NCI-H1092 treated with DMSO at 0.1 percent for 48 hours (cell line): Measurements from ENCODE around the gene YWHAH.
"Not testable (repeated sequence)": the region's sequence is repeated elsewhere in the genome, so short reads cannot be mapped to it uniquely, and the experiment has no call there.

Source experiments
- DNase-seq: peaks from one replicate; lab custom pipeline; 2025; lab: John Stamatoyannopoulos, UW

The YWHAH gene

DNA sequence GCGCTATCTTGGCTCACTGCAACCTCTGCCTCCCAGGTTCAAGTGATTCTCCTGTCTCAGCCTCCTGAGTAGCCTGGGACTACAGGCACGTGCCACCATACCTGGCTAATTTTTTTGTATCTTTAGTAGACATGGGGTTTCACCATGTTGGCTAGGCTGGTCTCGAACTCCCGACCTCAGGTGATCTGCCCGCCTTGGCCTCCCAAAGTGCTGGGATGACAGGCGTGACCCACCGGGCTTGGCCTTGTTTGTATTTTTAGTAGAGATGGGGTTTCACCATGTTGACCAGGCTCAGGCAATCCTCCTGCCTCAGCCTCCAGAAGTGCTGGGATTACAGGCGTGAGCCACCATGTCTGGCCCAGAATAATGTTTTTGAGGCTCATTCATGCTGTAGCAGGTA is 37.6 kb downstream of the YWHAH start:
- not testable (repeated sequence) for DNase-seq

DNA sequence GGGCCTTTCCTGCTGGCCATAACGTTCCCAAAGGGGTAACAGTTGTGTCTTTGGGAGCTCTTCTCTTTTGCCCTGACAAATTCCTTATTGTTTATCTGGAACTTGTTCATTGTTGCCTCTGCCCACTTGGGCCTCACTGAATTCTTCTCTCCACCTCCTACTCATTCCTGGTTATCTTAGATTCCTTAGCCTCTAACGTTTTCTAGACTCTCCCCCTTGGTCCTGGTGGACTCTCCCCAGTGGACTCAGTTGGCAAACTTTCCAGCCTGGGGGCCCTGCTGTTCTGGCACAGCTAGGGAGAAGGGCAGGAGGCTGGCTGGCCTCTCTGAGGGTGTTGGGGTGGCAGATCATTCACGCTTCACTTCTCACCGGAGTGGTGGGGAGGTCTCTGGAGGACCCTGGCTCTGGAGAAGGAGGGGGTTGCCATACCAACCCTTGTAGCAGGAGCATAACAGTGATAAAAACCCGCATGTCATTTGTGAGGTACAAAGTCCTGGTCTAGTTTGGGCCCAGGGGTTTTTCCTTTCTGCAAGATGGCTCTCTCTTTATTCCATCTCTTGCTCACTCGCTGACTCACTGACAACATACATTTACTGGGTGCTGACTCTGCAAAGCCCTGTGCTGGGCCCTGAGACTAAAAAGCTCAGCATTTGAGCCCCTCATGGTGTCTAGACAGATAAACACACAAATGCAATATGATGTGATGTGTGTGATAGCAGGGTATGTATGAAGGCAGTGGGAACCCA is 39.7 kb downstream of the YWHAH start:
- DNase-seq: no peak

DNA sequence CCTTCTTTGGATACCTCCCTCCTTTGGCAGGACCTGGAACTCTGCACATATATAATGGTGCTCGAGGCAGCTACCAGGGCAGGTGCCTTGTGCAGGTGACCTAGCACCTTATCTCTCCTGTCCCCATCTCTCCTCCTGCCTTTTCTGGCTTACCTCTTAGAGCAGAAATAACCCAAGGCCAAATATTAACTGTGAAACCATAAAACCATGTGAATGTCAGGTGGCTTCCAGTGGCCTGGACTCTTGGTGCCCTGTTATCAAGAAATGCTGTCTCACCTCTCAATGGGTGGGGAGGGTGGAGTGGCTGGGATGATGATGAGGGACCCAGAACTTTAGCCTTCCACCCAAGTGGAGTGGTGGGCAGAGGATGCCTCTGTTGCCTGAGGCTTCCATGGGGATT is 42.9 kb downstream of the YWHAH start:
- DNase-seq: no peak

DNA sequence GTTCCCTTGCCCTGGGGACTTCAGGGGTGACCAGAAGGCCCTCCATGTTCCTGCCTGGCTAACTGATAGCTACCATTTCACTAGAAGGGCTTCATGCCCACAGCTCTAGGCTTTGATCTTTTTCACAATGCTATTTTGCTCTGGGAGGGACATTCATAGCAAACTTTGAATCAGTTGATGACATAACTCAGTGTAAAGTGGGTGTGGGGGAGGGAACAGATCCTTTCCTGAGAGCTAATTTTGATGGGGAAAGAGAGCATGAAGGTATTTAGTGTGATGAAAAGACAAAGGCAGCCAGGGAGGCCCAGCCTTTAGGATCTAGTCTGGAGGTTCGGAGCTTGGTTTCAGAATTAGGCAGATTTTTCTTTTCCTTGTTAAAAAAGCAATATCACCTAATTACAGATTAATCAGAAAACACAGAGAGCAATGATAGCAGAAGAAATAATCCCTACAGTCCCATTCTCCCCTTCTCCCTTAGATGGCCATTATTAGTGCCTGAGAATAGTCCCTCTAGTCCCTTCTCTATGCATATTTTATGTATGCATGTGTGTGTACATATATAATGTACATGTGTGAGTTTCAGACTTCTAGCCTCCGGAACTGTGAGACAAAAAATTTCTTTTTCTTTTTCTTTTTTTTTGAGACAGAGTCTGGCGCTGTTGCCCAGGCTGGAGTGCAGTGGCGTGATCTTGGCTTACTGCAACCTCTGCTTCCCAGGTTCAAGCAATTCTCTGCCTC is 46.9 kb downstream of the YWHAH start:
- DNase-seq: no peak

DNA sequence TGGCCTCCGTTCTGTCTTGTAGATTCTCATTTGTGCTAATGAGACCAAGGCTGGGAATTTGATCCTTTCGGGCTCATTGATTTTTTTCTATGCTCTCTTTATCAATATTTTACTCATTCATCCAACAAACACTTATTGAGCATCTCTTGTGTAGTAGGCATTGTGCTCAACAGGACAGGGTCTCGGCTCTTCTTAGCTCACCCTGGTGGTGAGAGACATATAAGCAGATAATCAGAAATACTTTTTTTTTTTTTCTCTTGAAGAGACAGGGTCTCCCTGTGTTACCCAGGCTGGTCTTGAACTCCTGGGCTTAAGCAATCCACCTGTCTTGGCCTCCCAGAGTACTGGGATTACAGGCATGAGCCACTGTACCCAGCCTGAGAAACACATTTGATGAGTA is 50.7 kb downstream of the YWHAH start:
- DNase-seq: no peak

DNA sequence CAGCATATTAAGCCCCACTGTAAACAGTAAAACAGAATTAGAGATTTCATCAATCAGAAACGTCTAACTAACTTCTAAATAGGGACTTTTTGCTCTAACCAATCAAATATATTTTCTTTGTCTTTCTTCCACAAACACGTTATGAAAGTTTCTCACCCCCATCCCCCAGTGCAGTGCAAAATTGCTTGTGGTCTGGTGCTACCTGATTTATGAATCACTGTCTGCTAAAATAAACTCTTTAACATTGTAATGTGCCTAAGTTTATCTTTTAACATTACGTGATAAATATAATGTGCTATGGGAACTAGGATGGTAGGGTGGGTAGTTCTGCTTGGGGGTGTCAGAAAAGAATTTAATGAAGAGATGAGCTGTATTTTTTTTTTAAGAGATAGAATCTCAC is 51.5 kb downstream of the YWHAH start:
- DNase-seq: no peak

DNA sequence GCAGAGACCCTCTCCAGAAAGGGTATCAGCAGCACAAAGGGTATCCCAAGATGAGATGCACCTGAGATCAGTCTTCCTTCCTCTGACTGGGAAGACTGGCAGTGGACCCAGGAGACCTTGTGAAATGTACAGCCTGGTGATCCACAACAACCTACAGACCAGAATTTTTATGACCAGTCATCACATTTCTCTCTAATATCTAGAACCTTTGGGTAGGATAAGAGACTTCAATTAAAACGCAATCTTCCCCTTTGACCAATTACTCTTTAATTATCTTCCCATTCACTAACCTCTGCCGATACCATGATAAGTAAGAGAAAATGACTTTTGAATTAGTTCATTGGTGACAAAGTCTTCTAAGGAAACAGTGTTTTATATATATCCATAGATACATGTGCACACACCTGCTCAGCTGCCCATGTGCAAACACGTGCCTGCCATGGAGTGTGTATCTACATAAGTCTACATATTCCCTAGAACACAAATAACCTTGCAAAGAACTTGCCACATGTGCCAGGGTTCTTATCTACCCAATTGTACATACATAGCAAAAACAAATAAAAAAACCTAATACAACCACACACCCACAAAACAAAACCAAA is 54.5 kb downstream of the YWHAH start:
- no peak for DNase-seq

DNA sequence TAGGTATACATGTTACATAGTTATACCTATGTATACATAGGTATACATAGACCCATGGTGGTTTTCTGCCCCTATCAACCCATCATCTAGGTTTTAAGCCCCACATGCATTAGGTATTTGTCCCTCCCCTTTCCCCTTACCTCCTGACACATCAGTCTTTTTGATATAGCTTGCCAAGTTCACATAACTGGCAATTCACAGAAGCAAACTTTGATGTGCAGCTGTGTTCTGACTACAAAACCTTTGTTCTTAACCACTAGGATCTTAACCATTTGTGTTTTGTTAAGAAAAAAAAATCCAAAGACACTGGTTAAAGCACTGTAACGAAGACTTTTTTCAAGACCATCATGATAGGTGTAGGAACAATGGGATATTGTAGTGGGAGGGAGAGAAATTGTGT is 55.8 kb downstream of the YWHAH start:
- DNase-seq: no peak

DNA sequence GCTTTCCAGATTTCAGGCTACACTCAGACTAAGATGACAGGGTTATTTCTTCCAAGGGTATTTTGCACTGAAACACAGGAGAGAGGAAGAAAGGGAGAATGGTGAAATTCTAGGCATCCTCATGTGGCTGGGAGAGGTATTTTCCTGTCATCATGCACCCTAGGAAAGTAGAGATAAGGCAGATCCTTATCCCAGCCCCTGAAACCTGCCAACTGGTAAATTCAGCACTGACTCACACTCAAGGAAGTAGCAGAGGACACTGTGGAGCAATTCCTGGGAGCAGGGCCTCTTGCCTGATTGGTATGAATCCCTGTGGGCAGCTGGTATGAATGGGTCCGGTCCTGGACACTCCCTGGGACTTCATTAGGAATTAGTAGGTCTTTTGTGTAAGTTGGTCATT is 61.1 kb downstream of the YWHAH start:
- no peak for DNase-seq
